Type B pancreatic cell (in vitro differentiated cells): ENCODE data around the gene CFAP299. TPM values are rescaled to one million over a fixed set of nuclear protein-coding genes. Genes with fewer than 3 reads are reported as not detected.

Experiments used
- DNase-seq: peaks from one replicate; pipeline ENCODE4 v3.0.0; 2021; ENCODE audit warnings: mixed read lengths; ENCODE audit not compliant: unreplicated experiment; ENCODE audit errors: extremely low spot score
- H3K27ac Mint-ChIP-seq: 2 replicates; pipeline ENCODE4 v1.8.0; 2021; ENCODE audit warnings: mild to moderate bottlenecking, mixed read lengths
- H3K27me3 Mint-ChIP-seq: 2 replicates; pipeline ENCODE4 v1.8.0; 2021; ENCODE audit warnings: mixed read lengths
- H3K36me3 Mint-ChIP-seq: 2 replicates; pipeline ENCODE4 v1.8.0; 2021; ENCODE audit warnings: mixed read lengths
- H3K4me1 Mint-ChIP-seq: one replicate; pipeline ENCODE4 v1.8.0; 2021; ENCODE audit warnings: mixed read lengths; ENCODE audit not compliant: unreplicated experiment
- H3K4me3 Mint-ChIP-seq: 2 replicates; pipeline ENCODE4 v1.8.0; 2021; ENCODE audit warnings: mild to moderate bottlenecking, mixed read lengths
- H3K9me3 Mint-ChIP-seq: 2 replicates; pipeline ENCODE4 v1.8.0; 2021; ENCODE audit warnings: mixed read lengths
- total RNA-seq: library from RNA; stranded (reverse); gene quantifications from 2 replicates; pipeline ENCODE4 v1.2.1, GENCODE V29; 2021; ENCODE audit warnings: low replicate concordance
- TF ChIP-seq, protein P1 (sequence below): fragments of 200-600 bp; sonication (generic); conservative IDR thresholded peaks from 2 replicates; pipeline ENCODE4 v1.5.0; 2021; ENCODE audit warnings: antibody characterized with exemption, mild to moderate bottlenecking

Gene CFAP299
- total RNA-seq, 1 donor from 2014 or later: 1.1 TPM

GRCh38 chr4:80713409-80713808, 377.9 kb downstream of the CFAP299 start:
- Mint-ChIP-seq H3K36me3 (no peaks in the 10 kb centered on the region), H3K27ac (no peak overlapping the region), H3K4me3 (no peak overlapping the region), H3K27me3 (no peaks in the 10 kb centered on the region), H3K4me1 (no peaks in the 10 kb centered on the region), H3K9me3 (no peaks in the 10 kb centered on the region)
- DNase-seq: no peak
- TF ChIP-seq, protein P1, sequence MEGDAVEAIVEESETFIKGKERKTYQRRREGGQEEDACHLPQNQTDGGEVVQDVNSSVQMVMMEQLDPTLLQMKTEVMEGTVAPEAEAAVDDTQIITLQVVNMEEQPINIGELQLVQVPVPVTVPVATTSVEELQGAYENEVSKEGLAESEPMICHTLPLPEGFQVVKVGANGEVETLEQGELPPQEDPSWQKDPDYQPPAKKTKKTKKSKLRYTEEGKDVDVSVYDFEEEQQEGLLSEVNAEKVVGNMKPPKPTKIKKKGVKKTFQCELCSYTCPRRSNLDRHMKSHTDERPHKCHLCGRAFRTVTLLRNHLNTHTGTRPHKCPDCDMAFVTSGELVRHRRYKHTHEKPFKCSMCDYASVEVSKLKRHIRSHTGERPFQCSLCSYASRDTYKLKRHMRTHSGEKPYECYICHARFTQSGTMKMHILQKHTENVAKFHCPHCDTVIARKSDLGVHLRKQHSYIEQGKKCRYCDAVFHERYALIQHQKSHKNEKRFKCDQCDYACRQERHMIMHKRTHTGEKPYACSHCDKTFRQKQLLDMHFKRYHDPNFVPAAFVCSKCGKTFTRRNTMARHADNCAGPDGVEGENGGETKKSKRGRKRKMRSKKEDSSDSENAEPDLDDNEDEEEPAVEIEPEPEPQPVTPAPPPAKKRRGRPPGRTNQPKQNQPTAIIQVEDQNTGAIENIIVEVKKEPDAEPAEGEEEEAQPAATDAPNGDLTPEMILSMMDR: no peak

DNA sequence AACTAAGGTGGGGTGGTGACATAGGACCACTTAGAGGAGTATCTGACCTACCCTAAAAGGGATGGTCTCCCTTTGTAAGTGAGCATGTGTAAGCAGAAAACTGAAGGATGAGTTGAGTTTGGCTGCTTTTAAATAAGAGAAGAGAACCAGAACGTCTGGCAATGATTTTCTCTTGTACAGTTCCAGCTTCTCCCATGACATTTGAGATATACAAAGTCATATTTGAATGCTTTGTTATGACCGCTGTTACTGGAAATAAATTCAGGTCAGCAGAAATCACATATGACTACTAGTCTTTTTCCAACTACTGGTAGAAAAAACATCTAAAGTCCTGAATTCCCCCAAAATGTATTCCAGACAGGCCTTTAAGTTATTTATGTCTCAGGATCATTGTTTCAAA, 381.7 kb downstream of the CFAP299 start:
- no peak overlapping the region for H3K4me3 Mint-ChIP-seq
- no peaks in the 10 kb centered on the region for H3K4me1 Mint-ChIP-seq
- H3K27me3 Mint-ChIP-seq: no peaks in the 10 kb centered on the region
- peaks cover 8% of the 10 kb centered on the region for H3K9me3 Mint-ChIP-seq
- TF ChIP-seq, protein P1: no peak
- no peak overlapping the region for H3K27ac Mint-ChIP-seq
- no peaks in the 10 kb centered on the region for H3K36me3 Mint-ChIP-seq
- no peak for DNase-seq

DNA sequence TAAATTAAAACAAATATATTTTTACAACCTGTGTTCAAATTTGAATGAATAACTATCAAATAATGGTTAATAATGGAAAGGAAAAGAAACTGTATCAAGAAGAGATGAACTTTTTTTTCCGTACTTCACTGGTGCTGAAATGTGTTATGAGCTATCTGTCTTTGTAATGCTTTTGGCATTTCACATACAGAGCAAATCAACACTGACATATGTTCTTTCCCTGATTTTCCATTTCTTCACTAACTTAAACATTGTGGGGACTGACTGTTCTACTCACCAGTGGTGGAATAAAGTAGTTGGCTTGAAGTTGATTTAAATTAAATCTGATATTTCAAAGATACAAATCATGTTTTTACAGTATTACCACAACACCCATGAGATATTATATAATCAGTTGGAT, 390.9 kb downstream of the CFAP299 start:
- no peaks in the 10 kb centered on the region for H3K36me3 Mint-ChIP-seq
- no peaks in the 10 kb centered on the region for H3K27me3 Mint-ChIP-seq
- no peak overlapping the region for H3K27ac Mint-ChIP-seq
- no peak for DNase-seq
- H3K4me1 Mint-ChIP-seq: no peaks in the 10 kb centered on the region
- TF ChIP-seq, protein P1: no peak
- no peak overlapping the region for H3K4me3 Mint-ChIP-seq
- H3K9me3 Mint-ChIP-seq: peaks cover under 1% of the 10 kb centered on the region

DNA sequence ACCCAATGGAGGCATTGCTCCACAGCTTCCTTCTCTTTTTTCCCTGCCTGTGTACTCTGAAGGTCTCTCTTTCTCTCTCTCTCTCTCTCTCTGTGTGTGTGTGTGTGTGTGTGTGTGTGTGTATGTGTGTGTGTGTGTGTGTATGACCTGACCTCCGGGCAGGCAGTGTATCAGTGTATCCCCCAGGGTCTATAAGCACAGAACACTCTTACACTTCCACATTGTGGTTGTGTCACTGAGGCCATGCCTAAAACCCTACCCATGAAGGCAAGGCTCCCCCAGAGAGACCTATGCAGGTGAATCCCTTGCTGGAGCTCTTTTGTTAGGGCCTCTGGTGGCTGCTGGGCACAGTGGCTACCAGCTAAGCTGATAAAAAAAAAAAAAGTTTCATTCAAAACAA, 394.6 kb downstream of the CFAP299 start:
- Mint-ChIP-seq H3K27me3 (no peaks in the 10 kb centered on the region), H3K36me3 (no peaks in the 10 kb centered on the region), H3K4me1 (no peaks in the 10 kb centered on the region), H3K4me3 (no peak overlapping the region), H3K27ac (no peak overlapping the region), H3K9me3 (no peaks in the 10 kb centered on the region)
- TF ChIP-seq, protein P1: no peak
- DNase-seq: no peak

DNA sequence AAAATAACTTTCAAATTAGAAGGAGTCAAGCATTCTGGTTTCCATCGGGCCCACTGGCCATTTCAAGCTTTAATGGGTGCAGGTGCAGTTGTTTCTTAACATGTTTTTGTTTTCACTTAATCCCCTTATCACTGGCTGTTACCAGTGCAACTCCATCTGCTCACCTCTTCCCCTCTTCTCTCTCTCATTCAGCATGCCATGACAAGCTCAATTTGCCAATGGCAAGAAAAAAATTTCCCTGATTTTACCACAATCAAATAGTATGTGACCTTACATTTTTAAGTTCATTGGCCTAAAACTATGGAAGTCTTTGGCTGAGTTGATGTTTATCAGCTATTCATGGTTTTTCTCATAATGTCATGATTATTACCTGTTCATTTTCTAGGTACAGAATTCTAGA, 395.9 kb downstream of the CFAP299 start:
- H3K9me3 Mint-ChIP-seq: no peaks in the 10 kb centered on the region
- H3K27me3 Mint-ChIP-seq: no peaks in the 10 kb centered on the region

More for the DNA sequence above, 395.9 kb downstream of the CFAP299 start:
- Mint-ChIP-seq H3K36me3 (no peaks in the 10 kb centered on the region), H3K4me3 (no peak overlapping the region), H3K27ac (no peak overlapping the region), H3K4me1 (no peaks in the 10 kb centered on the region)
- DNase-seq: no peak
- TF ChIP-seq, protein P1: no peak
